ENCODE results near the gene ECSIT.
"Not testable (repeated sequence)": the region's sequence is repeated elsewhere in the genome, so short reads cannot be mapped to it uniquely, and the experiment has no call there.

Gene ECSIT

DNA sequence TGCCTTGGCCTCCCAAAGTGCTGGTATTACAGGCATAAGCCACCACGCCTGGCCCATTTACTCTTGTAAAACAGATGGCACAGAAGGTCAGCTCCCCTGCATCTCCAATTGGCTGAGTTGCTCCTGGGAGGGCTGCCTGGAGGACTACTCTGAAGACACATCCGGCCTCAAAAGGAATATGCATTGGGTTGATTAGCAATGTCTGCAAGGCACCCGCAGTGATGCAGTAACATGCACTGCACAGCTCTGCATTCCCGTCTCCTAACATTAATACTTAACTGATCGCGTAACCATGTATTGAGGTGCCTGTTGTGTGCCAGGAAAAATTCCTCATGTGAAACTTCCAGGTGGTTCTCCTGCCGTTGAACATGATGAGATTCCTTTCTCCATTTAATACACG, 53.1 kb downstream of the ECSIT start:
- H3K4me3 ChIP-seq (ENCODE audit: control insufficient read depth, low read depth, low read length) = no peak overlapping the region
- DNase-seq (ENCODE audit: low read depth) = no peak
- TF ChIP-seq, protein P1, sequence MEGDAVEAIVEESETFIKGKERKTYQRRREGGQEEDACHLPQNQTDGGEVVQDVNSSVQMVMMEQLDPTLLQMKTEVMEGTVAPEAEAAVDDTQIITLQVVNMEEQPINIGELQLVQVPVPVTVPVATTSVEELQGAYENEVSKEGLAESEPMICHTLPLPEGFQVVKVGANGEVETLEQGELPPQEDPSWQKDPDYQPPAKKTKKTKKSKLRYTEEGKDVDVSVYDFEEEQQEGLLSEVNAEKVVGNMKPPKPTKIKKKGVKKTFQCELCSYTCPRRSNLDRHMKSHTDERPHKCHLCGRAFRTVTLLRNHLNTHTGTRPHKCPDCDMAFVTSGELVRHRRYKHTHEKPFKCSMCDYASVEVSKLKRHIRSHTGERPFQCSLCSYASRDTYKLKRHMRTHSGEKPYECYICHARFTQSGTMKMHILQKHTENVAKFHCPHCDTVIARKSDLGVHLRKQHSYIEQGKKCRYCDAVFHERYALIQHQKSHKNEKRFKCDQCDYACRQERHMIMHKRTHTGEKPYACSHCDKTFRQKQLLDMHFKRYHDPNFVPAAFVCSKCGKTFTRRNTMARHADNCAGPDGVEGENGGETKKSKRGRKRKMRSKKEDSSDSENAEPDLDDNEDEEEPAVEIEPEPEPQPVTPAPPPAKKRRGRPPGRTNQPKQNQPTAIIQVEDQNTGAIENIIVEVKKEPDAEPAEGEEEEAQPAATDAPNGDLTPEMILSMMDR (conservative IDR thresholded peaks at IDR 0.05; ENCODE audit: control insufficient read depth, insufficient read depth, low read depth, low read length) = no peak

- not testable (repeated sequence) for DNase-seq (ENCODE audit: low read depth); H3K4me3 ChIP-seq (ENCODE audit: control insufficient read depth, low read depth, low read length)
Observed at GRCh38 chr19:11475343-11475742, 53.6 kb downstream of the ECSIT start.

- DNase-seq (ENCODE audit: low read depth) = no peak
- H3K4me3 ChIP-seq (ENCODE audit: control insufficient read depth, low read depth, low read length) = no peak overlapping the region
- TF ChIP-seq, protein P1 (conservative IDR thresholded peaks at IDR 0.05; ENCODE audit: control insufficient read depth, insufficient read depth, low read depth, low read length) = no peak
Observed at GRCh38 chr19:11473725-11474124, 55.2 kb downstream of the ECSIT start.

GRCh38 chr19:11468266-11468845, 60.6 kb downstream of the ECSIT start:
- not testable (repeated sequence) for DNase-seq (ENCODE audit: low read depth); H3K4me3 ChIP-seq (ENCODE audit: control insufficient read depth, low read depth, low read length)

- no peak overlapping the region for H3K4me3 ChIP-seq (ENCODE audit: control insufficient read depth, low read depth, low read length)
- no peak for DNase-seq (ENCODE audit: low read depth)
- TF ChIP-seq, protein P1 (conservative IDR thresholded peaks at IDR 0.05; ENCODE audit: control insufficient read depth, insufficient read depth, low read depth, low read length) = no peak
Observed at GRCh38 chr19:11465600-11465999, 63.3 kb downstream of the ECSIT start.

DNA sequence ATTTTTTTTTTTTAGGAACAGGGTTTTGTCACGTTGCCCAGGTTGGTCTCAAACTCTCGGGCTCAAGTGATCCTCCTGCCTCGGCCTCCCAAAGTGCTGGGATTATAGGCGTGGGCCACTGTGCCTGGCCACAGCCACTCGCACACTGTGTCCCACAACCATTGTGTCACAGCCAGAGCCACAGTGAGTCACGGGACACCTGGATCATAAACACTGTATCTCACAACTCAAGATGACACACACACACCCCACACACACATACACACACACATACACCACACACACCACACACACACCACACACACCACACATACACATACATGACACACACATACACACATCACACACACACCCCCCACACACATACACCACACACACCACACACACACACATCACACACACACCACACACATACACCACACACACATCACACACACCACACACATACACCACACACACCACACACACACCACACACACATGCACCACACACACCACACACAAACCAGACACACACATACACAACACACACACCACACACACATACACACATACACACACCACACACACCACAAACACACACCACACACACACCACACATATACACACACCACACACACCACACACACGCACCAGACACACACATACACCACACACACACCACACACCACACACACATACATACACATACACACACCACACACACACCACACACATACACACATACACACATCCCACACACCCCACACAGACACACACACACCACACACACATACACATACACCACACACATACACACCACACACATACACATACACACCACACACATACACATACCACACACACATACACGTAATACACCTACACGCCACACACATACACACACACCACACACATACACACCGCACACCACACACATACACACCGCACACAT, 64.3 kb downstream of the ECSIT start:
- H3K4me3 ChIP-seq (ENCODE audit: control insufficient read depth, low read depth, low read length) = no peak overlapping the region
- TF ChIP-seq, protein P1 (conservative IDR thresholded peaks at IDR 0.05; ENCODE audit: control insufficient read depth, insufficient read depth, low read depth, low read length) = no peak
- DNase-seq (ENCODE audit: low read depth) = no peak

- TF ChIP-seq, protein P1 (conservative IDR thresholded peaks at IDR 0.05; ENCODE audit: control insufficient read depth, insufficient read depth, low read depth, low read length) = no peak
Observed at GRCh38 chr19:11463391-11463790, 65.5 kb downstream of the ECSIT start.

More at GRCh38 chr19:11463391-11463790, 65.5 kb downstream of the ECSIT start:
- H3K4me3 ChIP-seq (ENCODE audit: control insufficient read depth, low read depth, low read length) = no peak overlapping the region
- DNase-seq (ENCODE audit: low read depth) = no peak
